GM15510 (cell line): ENCODE measurements around the gene CSHL1.
"Not testable (repeated sequence)": the region's sequence is repeated elsewhere in the genome, so short reads cannot be mapped to it uniquely, and the experiment has no call there.

Experiments
- POLR2A ChIP-seq: IDR thresholded peaks from 3 replicates; pipeline ENCODE4 v1.6.1; 2011; ENCODE audit warnings: borderline replicate concordance; ENCODE audit not compliant: insufficient read length; ENCODE audit errors: extremely low read depth

The CSHL1 gene

GRCh38 chr17:63910096-63910495, 962 bp downstream of the CSHL1 start:
- no peak for TF ChIP-seq POLR2A

DNA sequence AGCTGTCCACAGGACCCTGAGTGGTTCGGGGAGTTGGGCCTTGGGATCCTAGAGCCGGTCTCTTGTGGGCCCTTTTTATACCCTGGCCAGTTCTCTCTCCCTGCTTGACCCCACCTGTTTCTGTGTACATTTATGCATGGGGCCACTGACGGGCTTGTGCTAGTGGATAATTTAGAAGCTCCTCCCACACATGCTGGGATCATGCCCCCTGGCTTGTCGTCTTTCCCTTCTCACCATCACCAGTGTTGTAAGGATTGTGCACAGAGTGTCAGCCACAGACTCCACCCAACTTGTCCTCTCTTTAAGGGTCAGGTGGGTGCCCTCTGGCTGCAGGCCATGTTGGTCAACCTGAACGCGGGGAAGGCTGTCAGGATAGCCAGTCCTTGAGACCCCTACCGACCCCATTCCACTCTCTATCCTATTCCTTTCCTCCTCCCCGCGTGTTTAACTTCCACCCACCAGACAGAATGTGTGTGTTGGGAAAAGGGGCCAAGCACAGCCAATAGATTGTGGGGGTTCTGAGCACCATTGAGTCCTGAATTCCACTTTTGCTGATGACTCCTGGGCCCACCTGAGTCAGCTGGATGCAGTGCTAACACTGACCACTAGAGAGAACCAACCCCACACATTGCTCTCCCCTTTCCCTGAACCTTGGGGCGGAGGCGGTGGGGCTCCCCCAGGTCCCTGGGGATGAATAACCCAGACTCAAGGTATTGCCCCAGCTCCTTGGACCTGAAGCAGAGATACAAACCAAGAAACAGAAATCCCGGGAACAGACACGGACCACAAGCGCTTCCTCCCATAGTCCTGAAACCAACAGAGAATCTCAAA, 14.3 kb downstream of the CSHL1 start, which contains the start of gene CSH1:
TSS of gene CSH1 (minus strand) at position 51 of the 831 bp plus-strand sequence. CDS start 63 bp downstream, outside the sequence.
- TF ChIP-seq POLR2A: not testable (repeated sequence)

- TF ChIP-seq POLR2A: no peak
Observed at GRCh38 chr17:63881935-63882601, 29.0 kb downstream of the CSHL1 start, which contains the start of gene GH2. TSS of gene GH2 (minus strand) at chr17:63881944. CDS start at chr17:63881801, 143 bp downstream.

DNA sequence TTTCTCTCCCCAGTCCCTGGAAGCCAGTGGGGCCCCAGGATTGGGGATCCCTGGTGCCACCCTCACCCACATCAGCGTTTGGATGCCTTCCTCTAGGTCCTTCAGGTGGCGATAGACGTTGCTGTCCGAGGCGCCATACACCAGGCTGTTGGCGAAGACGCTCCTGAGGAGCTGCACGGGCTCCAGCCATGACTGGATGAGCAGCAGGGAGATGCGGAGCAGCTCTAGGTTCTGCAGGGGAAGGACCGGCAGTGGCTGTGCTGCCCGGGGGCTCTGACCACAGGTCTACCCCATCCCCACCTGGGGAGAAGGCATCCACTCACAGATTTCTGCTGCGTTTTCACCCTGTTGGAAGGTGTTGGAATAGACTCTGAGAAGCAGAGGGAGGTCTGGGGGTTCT, 30.4 kb downstream of the CSHL1 start:
- no peak for TF ChIP-seq POLR2A

GRCh38 chr17:63873577-63873976, 37.5 kb downstream of the CSHL1 start, which contains the start of gene CSH2:
TSS of gene CSH2 (minus strand) at chr17:63873677. CDS start at chr17:63873614, 63 bp downstream.
- not testable (repeated sequence) for TF ChIP-seq POLR2A
